ENCODE data around the gene NUDT2. TPM values are rescaled to one million over a fixed set of nuclear protein-coding genes. Genes with fewer than 3 reads are reported as not detected.

Gene NUDT2
- total and polyA plus RNA-seq, 2 donors (not counting 1 experiment from before 2014, with no cell fraction given), result 12.2 to 20.4 TPM

DNA sequence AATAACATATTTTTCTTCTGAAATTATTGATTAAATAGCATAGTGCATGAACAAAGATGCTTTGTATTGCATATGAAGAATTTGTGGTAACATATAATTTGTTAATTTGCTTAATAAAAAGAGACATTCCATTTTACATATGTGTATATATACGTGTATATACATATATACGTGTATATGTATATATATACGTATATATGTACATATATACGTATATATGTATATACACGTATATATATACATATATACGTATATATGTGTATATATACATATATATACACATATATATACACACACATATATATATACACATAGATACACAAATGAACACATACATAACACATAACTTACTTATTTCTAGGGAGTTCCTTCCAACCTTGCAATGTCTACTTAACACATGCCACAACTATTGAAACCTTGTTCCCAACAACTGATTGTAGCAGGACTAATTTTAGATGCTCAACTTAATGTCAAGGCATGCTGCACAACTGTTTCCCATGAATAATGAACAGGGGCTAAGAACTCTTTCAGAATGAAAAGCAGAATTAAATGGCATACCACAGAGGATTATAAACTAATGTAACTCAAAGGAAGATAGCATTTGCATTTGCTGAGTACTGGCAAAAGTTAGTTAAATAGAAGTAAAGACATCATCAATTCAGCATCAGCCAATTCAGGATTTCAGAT, 17.7 kb upstream of the NUDT2 start:
- ChIA-PET POLR2A (no interaction called here), CTCF (no interaction called here)
- Histone ChIP-seq H3K4me3 (ENCODE audit: control extremely low read depth in 1 of 5, extremely low read depth in 1 of 5, insufficient read depth in 1 of 5, low read depth in 2 of 5, low read length in 4 of 5) (no peak overlapping the region), H2AFZ (ENCODE audit: insufficient read depth, low read depth, low read length, poor library complexity, severe bottlenecking) (no peak overlapping the region), H3K9ac (ENCODE audit: low read length) (no peak overlapping the region), H3K27ac (ENCODE audit: low read length in 2 of 2) (no peak overlapping the region), H3K4me2 (replicated peaks; ENCODE audit: low read depth, low read length, poor library complexity, severe bottlenecking) (no peak overlapping the region), H3K36me3 (replicated peaks in 1 of 2; ENCODE audit: control extremely low read depth in 1 of 2, control insufficient read depth in 1 of 2, extremely low read depth in 1 of 2, insufficient read depth in 2 of 2, low read length in 1 of 2) (no peaks in the 10 kb centered on the region), H3K9me3 (ENCODE audit: control extremely low read depth in 1 of 3, control insufficient read depth in 2 of 3, insufficient read depth in 1 of 3, low read length in 2 of 3) (peaks cover 0 to 7% (median 0%) of the 10 kb centered on the region in 3 donors), H3K27me3 (replicated peaks in 1 of 4; ENCODE audit: control extremely low read depth in 1 of 4, control insufficient read depth in 3 of 4, insufficient read depth in 4 of 4, low read length in 3 of 4) (no peaks in the 10 kb centered on the region), H4K20me1 (ENCODE audit: control insufficient read depth, insufficient read depth, low read length, poor library complexity, severe bottlenecking) (no peaks in the 10 kb centered on the region), H3K4me1 (ENCODE audit: control insufficient read depth in 2 of 2, insufficient read depth in 2 of 2, low read length in 2 of 2) (no peaks in the 10 kb centered on the region), H3K79me2 (ENCODE audit: control insufficient read depth, insufficient read depth, low read length) (no peaks in the 10 kb centered on the region)
- H3K27me3 Mint-ChIP-seq, result no peaks in the 10 kb centered on the region
- H3K4me3 Mint-ChIP-seq, result no peak overlapping the region
- no peak for DNase-seq
- ATAC-seq (ENCODE audit: low read depth), result no peak
- H3K27ac Mint-ChIP-seq, result no peak overlapping the region
- no peaks in the 10 kb centered on the region for H3K9me3 Mint-ChIP-seq (ENCODE audit: insufficient read depth)
- no peaks in the 10 kb centered on the region for H3K4me1 Mint-ChIP-seq
- TF ChIP-seq, protein P1, sequence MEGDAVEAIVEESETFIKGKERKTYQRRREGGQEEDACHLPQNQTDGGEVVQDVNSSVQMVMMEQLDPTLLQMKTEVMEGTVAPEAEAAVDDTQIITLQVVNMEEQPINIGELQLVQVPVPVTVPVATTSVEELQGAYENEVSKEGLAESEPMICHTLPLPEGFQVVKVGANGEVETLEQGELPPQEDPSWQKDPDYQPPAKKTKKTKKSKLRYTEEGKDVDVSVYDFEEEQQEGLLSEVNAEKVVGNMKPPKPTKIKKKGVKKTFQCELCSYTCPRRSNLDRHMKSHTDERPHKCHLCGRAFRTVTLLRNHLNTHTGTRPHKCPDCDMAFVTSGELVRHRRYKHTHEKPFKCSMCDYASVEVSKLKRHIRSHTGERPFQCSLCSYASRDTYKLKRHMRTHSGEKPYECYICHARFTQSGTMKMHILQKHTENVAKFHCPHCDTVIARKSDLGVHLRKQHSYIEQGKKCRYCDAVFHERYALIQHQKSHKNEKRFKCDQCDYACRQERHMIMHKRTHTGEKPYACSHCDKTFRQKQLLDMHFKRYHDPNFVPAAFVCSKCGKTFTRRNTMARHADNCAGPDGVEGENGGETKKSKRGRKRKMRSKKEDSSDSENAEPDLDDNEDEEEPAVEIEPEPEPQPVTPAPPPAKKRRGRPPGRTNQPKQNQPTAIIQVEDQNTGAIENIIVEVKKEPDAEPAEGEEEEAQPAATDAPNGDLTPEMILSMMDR (IDR thresholded peaks at IDR 0.05), result no peak
- no peak for TF ChIP-seq EZH2 (IDR thresholded peaks at IDR 0.05; ENCODE audit: borderline replicate concordance, insufficient read depth, low read depth, low read length, poor library complexity, severe bottlenecking)
- no CpG with 5 or more reads among the region's 6 CpGs for WGBS (ENCODE audit: insufficient coverage)
- intact Hi-C loops (cut with micrococcal nuclease), result no loop called here

DNA sequence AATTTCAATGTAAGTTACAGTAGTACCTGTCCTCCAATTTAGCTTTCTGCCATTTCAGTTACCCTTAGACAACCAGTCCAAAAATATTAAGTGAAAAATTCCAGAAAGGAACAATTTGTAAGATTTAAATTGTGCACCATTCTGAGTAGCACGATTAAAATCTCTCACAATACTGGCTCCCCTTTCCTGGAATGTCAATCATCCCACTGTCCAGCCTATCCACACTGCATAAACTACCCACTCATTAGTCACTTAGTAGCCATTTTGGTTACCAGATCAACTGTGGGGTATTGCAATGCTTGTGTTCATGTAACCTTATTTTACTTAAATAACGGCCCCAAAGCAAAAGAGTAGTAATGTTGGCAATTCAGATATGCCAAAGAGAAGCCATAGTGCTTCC, 11.9 kb upstream of the NUDT2 start:
- no CpG with 5 or more reads among the region's 2 CpGs for WGBS (ENCODE audit: insufficient coverage)
- ChIA-PET CTCF (interaction anchor here (0.7 kb wide), 1 partner anchor 289 kb away, joined by 3 read pairs; no protein-coding TSS in a partner anchor), POLR2A (no interaction called here)
- peaks cover 1% of the 10 kb centered on the region for H3K4me1 Mint-ChIP-seq
- intact Hi-C loops (cut with micrococcal nuclease), result no loop called here
- no peaks in the 10 kb centered on the region for H3K4me1 ChIP-seq (ENCODE audit: control insufficient read depth in 2 of 2, insufficient read depth in 2 of 2, low read length in 2 of 2)
- ATAC-seq (ENCODE audit: low read depth), result no peak
- H3K9me3 Mint-ChIP-seq (ENCODE audit: insufficient read depth), result no peaks in the 10 kb centered on the region
- no peak overlapping the region for H3K27ac ChIP-seq (ENCODE audit: low read length in 2 of 2)
- H3K4me3 Mint-ChIP-seq, result no peak overlapping the region
- no peak for TF ChIP-seq EZH2 (IDR thresholded peaks at IDR 0.05; ENCODE audit: borderline replicate concordance, insufficient read depth, low read depth, low read length, poor library complexity, severe bottlenecking)
- TF ChIP-seq, protein P1 (IDR thresholded peaks at IDR 0.05), result no peak
- no peak overlapping the region for H3K9ac ChIP-seq (ENCODE audit: low read length)
- no peak overlapping the region for H3K27ac Mint-ChIP-seq
- H3K9me3 ChIP-seq (ENCODE audit: control extremely low read depth in 1 of 3, control insufficient read depth in 2 of 3, insufficient read depth in 1 of 3, low read length in 2 of 3), result peaks cover 0 to 7% (median 0%) of the 10 kb centered on the region in 3 donors
- peaks cover 13% of the 10 kb centered on the region for H3K79me2 ChIP-seq (ENCODE audit: control insufficient read depth, insufficient read depth, low read length)
- H2AFZ ChIP-seq (ENCODE audit: insufficient read depth, low read depth, low read length, poor library complexity, severe bottlenecking), result no peak overlapping the region
- no peaks in the 10 kb centered on the region for H4K20me1 ChIP-seq (ENCODE audit: control insufficient read depth, insufficient read depth, low read length, poor library complexity, severe bottlenecking)
- no peaks in the 10 kb centered on the region for H3K27me3 ChIP-seq (replicated peaks in 1 of 4; ENCODE audit: control extremely low read depth in 1 of 4, control insufficient read depth in 3 of 4, insufficient read depth in 4 of 4, low read length in 3 of 4)
- no peak overlapping the region for H3K4me3 ChIP-seq (ENCODE audit: control extremely low read depth in 1 of 5, extremely low read depth in 1 of 5, insufficient read depth in 1 of 5, low read depth in 2 of 5, low read length in 4 of 5)
- no peak for DNase-seq
- no peak overlapping the region for H3K4me2 ChIP-seq (replicated peaks; ENCODE audit: low read depth, low read length, poor library complexity, severe bottlenecking)
- no peaks in the 10 kb centered on the region for H3K27me3 Mint-ChIP-seq
- no peaks in the 10 kb centered on the region for H3K36me3 ChIP-seq (replicated peaks in 1 of 2; ENCODE audit: control extremely low read depth in 1 of 2, control insufficient read depth in 1 of 2, extremely low read depth in 1 of 2, insufficient read depth in 2 of 2, low read length in 1 of 2)

Data from B cell (primary cell).